ENCODE results near the gene HECTD4.

- TF ChIP-seq POLR2A (IDR thresholded peaks at IDR 0.05; ENCODE audit: low read length): no peak
- TF ChIP-seq GATA1 (IDR thresholded peaks at IDR 0.05; ENCODE audit: low read depth, low read length): no peak
Observed at GRCh38 chr12:112375105-112375504, 7.1 kb downstream of the HECTD4 start.

Measured in erythroblast (primary cell).